Fibroblast of lung (primary cell): ENCODE measurements around the gene NPEPL1. TPM values are rescaled to one million over a fixed set of nuclear protein-coding genes. Genes with fewer than 3 reads are reported as not detected.

Experiments used
- DNase-seq, 2 donors: peaks; one replicate each; pipeline versions ENCODE4 v3.0.0 to v3.0.0-alpha.2; 2010; ENCODE audit warnings: low read depth in 2 of 2
- H2AFZ ChIP-seq: 2 replicates; pipeline ENCODE4 v1.5.1; 2012; ENCODE audit warnings: low read length, control low read depth, inconsistent platforms
- H3K27ac ChIP-seq: 2 replicates; pipeline ENCODE4 v1.5.1; 2011; ENCODE audit warnings: low read length, control low read depth; ENCODE audit not compliant: insufficient read depth
- H3K27me3 ChIP-seq: 2 replicates; pipeline ENCODE4 v1.5.1; 2011; ENCODE audit warnings: mild to moderate bottlenecking, low read length; ENCODE audit not compliant: control insufficient read depth, insufficient read depth
- H3K36me3 ChIP-seq: 2 replicates; pipeline ENCODE4 v1.5.1; 2011; ENCODE audit warnings: low read length; ENCODE audit not compliant: control insufficient read depth, insufficient read depth
- H3K4me1 ChIP-seq: 2 replicates; pipeline ENCODE4 v1.5.1; 2011; ENCODE audit warnings: low read length; ENCODE audit not compliant: control insufficient read depth, insufficient read depth; ENCODE audit errors: extremely low read depth
- H3K4me2 ChIP-seq: 2 replicates; pipeline ENCODE4 v1.5.1; 2011; ENCODE audit warnings: low read length, control low read depth; ENCODE audit not compliant: insufficient read depth; ENCODE audit errors: extremely low read depth
- H3K4me3 ChIP-seq, 4 experiments: fragments of 200-600 bp in 1 of 4; sonication (generic) in 1 of 4; replicated peaks in 1 of 4; 2 replicates each; pipeline ENCODE4 v1.5.1; 2011 to 2016; ENCODE audit warnings: low read length in 4 of 4, low read depth in 3 of 4, mild to moderate bottlenecking in 3 of 4, control low read depth in 2 of 4, inconsistent platforms in 1 of 4, mixed read lengths in 1 of 4; ENCODE audit not compliant: insufficient read depth in 1 of 4; ENCODE audit errors: control extremely low read depth in 1 of 4
- H3K79me2 ChIP-seq: 2 replicates; pipeline ENCODE4 v1.5.1; 2012; ENCODE audit warnings: mild to moderate bottlenecking, low read length, inconsistent platforms; ENCODE audit not compliant: control insufficient read depth, insufficient read depth
- H3K9ac ChIP-seq: 2 replicates; pipeline ENCODE4 v1.5.1; 2011; ENCODE audit warnings: mild to moderate bottlenecking, low read length, control low read depth; ENCODE audit not compliant: insufficient read depth
- H3K9me3 ChIP-seq: 2 replicates; pipeline ENCODE4 v1.5.1; 2012; ENCODE audit warnings: low read depth, low read length; ENCODE audit not compliant: control insufficient read depth, insufficient read depth
- H4K20me1 ChIP-seq: 2 replicates; pipeline ENCODE4 v1.5.1; 2011; ENCODE audit warnings: low read length; ENCODE audit not compliant: control insufficient read depth, insufficient read depth; ENCODE audit errors: extremely low read depth
- EZH2 ChIP-seq: IDR thresholded peaks from 2 replicates; pipeline ENCODE4 v1.5.1; 2012; ENCODE audit warnings: low read length, control low read depth, mild to moderate bottlenecking; ENCODE audit errors: missing control alignments
- polyA plus RNA-seq, 2 donors: library from polyadenylated mRNA; depleted of rRNA in 1 of 2; stranded (reverse) in 1 of 2; unstranded in 1 of 2; fragments of >200 nt; gene quantifications; 2 replicates each; pipeline ENCODE4 v1.2.1, GENCODE V29; 2011 to 2012; ENCODE audit warnings: missing spikeins in 1 of 2
- total RNA-seq: library from RNA; depleted of rRNA; stranded (reverse); fragments of >200 nt; gene quantifications from 2 replicates; pipeline ENCODE4 v1.2.1, GENCODE V29; 2014
- TF ChIP-seq, protein P1 (sequence below), 2 donors: IDR thresholded peaks in 1 of 2; conservative IDR thresholded peaks in 1 of 2; 1 replicate in 1 of 2; 2 replicates in 1 of 2; pipeline ENCODE4 v1.5.1; 2011 to 2012; ENCODE audit warnings: low read length in 2 of 2, control low read depth in 1 of 2, inconsistent platforms in 1 of 2, low read depth in 1 of 2, mild to moderate bottlenecking in 1 of 2

NPEPL1 gene
- total and polyA plus RNA-seq, 2 donors (not counting 1 experiment from before 2014, with no cell fraction given): 2.9 to 24.6 TPM

GRCh38 chr20:58712806-58713731 is 20.5 kb downstream of the NPEPL1 start:
- no peaks in the 10 kb centered on the region for H3K9me3 ChIP-seq
- H3K27me3 ChIP-seq: no peaks in the 10 kb centered on the region
- no peaks in the 10 kb centered on the region for H3K36me3 ChIP-seq
- no peak overlapping the region for H3K27ac ChIP-seq
- no peak for DNase-seq
- no peak overlapping the region for H2AFZ ChIP-seq
- H3K4me3 ChIP-seq: no peak overlapping the region
- no peaks in the 10 kb centered on the region for H3K79me2 ChIP-seq
- H3K4me2 ChIP-seq: no peak overlapping the region
- no peaks in the 10 kb centered on the region for H3K4me1 ChIP-seq
- no peaks in the 10 kb centered on the region for H4K20me1 ChIP-seq
- TF ChIP-seq, protein P1, sequence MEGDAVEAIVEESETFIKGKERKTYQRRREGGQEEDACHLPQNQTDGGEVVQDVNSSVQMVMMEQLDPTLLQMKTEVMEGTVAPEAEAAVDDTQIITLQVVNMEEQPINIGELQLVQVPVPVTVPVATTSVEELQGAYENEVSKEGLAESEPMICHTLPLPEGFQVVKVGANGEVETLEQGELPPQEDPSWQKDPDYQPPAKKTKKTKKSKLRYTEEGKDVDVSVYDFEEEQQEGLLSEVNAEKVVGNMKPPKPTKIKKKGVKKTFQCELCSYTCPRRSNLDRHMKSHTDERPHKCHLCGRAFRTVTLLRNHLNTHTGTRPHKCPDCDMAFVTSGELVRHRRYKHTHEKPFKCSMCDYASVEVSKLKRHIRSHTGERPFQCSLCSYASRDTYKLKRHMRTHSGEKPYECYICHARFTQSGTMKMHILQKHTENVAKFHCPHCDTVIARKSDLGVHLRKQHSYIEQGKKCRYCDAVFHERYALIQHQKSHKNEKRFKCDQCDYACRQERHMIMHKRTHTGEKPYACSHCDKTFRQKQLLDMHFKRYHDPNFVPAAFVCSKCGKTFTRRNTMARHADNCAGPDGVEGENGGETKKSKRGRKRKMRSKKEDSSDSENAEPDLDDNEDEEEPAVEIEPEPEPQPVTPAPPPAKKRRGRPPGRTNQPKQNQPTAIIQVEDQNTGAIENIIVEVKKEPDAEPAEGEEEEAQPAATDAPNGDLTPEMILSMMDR (conservative IDR thresholded peaks at IDR 0.05 in 1 of 2, IDR thresholded peaks at IDR 0.05 in 1 of 2; ENCODE audit: low read depth in 1 of 2, low read length in 2 of 2): no peak
- TF ChIP-seq EZH2: no peak
- no peak overlapping the region for H3K9ac ChIP-seq

DNA sequence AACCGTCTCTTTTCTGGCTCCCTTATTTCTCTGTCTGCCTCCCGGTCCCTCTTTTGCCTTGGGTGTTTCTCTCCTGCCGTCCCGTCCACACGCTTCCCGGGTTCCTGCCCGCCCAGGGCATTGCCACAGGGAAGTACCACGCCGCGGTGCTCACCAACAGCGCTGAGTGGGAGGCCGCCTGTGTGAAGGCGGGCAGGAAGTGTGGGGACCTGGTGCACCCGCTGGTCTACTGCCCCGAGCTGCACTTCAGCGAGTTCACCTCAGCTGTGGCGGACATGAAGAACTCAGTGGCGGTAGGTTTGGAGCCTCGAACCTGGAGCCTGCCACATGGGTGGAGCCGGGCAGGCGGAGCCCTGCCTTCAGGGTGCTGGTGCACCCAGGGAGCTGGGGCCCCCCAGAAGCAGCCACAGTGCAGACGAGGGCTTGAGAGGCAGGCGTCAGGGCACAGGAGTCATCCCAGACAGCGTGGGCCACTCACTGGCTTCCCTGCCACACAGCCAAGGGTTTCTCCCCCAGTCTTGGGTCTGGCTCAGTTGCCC is 21.3 kb downstream of the NPEPL1 start:
- no peak overlapping the region for H3K9ac ChIP-seq
- no peaks in the 10 kb centered on the region for H3K9me3 ChIP-seq
- H3K79me2 ChIP-seq: no peaks in the 10 kb centered on the region
- no peak for TF ChIP-seq EZH2
- TF ChIP-seq, protein P1 (conservative IDR thresholded peaks at IDR 0.05 in 1 of 2, IDR thresholded peaks at IDR 0.05 in 1 of 2; ENCODE audit: low read depth in 1 of 2, low read length in 2 of 2): no peak
- no peak overlapping the region for H2AFZ ChIP-seq
- no peaks in the 10 kb centered on the region for H3K4me1 ChIP-seq
- no peak overlapping the region for H3K4me2 ChIP-seq
- DNase-seq: no peak
- no peaks in the 10 kb centered on the region for H3K27me3 ChIP-seq
- no peaks in the 10 kb centered on the region for H4K20me1 ChIP-seq
- no peaks in the 10 kb centered on the region for H3K36me3 ChIP-seq
- H3K27ac ChIP-seq: no peak overlapping the region
- no peak overlapping the region for H3K4me3 ChIP-seq

DNA sequence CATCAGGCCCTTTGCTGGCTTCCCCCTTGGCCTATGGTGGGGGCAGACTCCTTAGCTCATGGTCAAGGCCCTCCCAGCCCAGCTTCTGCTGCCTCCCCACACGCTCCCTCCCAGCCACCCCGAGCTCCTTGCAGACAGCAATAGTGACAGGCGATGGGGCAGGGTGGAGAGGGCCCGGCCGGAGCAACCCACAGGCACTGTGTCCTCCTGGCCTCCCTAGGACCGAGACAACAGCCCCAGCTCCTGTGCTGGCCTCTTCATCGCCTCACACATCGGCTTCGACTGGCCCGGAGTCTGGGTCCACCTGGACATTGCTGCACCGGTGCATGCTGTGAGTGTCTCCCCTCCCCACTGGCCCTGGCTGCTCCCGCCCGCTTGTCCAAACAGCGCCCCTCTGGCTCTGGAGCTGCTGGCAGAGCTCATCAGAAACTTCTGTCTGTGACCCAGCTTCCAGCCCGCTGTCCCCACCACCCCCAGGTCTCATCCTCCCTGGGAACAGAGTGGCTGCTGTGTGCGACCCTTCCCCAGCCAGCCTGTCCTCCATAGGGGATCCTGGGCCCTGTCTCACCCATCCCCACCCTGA is 21.8 kb downstream of the NPEPL1 start:
- DNase-seq: no peak

More for the DNA sequence above, 21.8 kb downstream of the NPEPL1 start:
- TF ChIP-seq, protein P1 (conservative IDR thresholded peaks at IDR 0.05 in 1 of 2, IDR thresholded peaks at IDR 0.05 in 1 of 2; ENCODE audit: low read depth in 1 of 2, low read length in 2 of 2): no peak
- Histone ChIP-seq H3K27ac (no peak overlapping the region), H3K4me3 (no peak overlapping the region), H3K36me3 (no peaks in the 10 kb centered on the region), H2AFZ (no peak overlapping the region), H3K4me1 (no peaks in the 10 kb centered on the region), H3K27me3 (no peaks in the 10 kb centered on the region), H4K20me1 (no peaks in the 10 kb centered on the region), H3K79me2 (no peaks in the 10 kb centered on the region), H3K9ac (no peak overlapping the region), H3K9me3 (no peaks in the 10 kb centered on the region), H3K4me2 (no peak overlapping the region)
